Smooth muscle cell (in vitro differentiated cells): ENCODE results near the gene UNC13B. TPM values are rescaled to one million over a fixed set of nuclear protein-coding genes. Genes with fewer than 3 reads are reported as not detected.
"Not testable (repeated sequence)": the region's sequence is repeated elsewhere in the genome, so short reads cannot be mapped to it uniquely, and the experiment has no call there.

Experiments
- DNase-seq: peaks from one replicate; lab custom pipeline; 2025; ENCODE audit not compliant: unreplicated experiment; lab: John Stamatoyannopoulos, UW
- H2AFZ ChIP-seq: fragments of 200-600 bp; sonication (generic); 2 replicates; pipeline ENCODE4 v1.6.0; 2016; ENCODE audit warnings: antibody characterized with exemption, low read depth, mild to moderate bottlenecking
- H3F3A ChIP-seq: fragments of 200-600 bp; sonication (generic); 2 replicates; pipeline ENCODE4 v1.6.0; 2017; ENCODE audit warnings: antibody characterized with exemption, low read depth
- H3K27ac ChIP-seq: fragments of 200-600 bp; sonication (generic); 2 replicates; pipeline ENCODE4 v1.5.1; 2016; ENCODE audit warnings: low read depth, mild to moderate bottlenecking
- H3K27me3 ChIP-seq: fragments of 200-600 bp; sonication (generic); 2 replicates; pipeline ENCODE4 v1.6.1; 2016; ENCODE audit warnings: low read depth, mild to moderate bottlenecking
- H3K36me3 ChIP-seq: fragments of 200-600 bp; sonication (generic); 2 replicates; pipeline ENCODE4 v1.5.1; 2016; ENCODE audit warnings: low read depth
- H3K4me1 ChIP-seq: fragments of 200-600 bp; sonication (generic); 2 replicates; pipeline ENCODE4 v1.5.1; 2016; ENCODE audit warnings: low read depth
- H3K4me2 ChIP-seq: fragments of 200-600 bp; sonication (generic); 2 replicates; pipeline ENCODE4 v1.6.0; 2016; ENCODE audit warnings: mild to moderate bottlenecking
- H3K4me3 ChIP-seq: fragments of 200-600 bp; sonication (generic); 2 replicates; pipeline ENCODE4 v1.5.1; 2016; ENCODE audit warnings: mild to moderate bottlenecking
- H3K79me2 ChIP-seq: fragments of 200-600 bp; sonication (generic); 2 replicates; pipeline ENCODE4 v1.6.0; 2016; ENCODE audit warnings: low read depth, mild to moderate bottlenecking
- H3K9ac ChIP-seq: fragments of 200-600 bp; sonication (generic); 2 replicates; pipeline ENCODE4 v1.6.0; 2016; ENCODE audit warnings: low read depth
- H3K9me3 ChIP-seq: fragments of 200-600 bp; sonication (generic); replicated peaks from 2 replicates; pipeline ENCODE4 v1.5.1; 2016; ENCODE audit warnings: low read depth
- H4K20me1 ChIP-seq: fragments of 200-600 bp; sonication (generic); 2 replicates; pipeline ENCODE4 v1.6.0; 2016; ENCODE audit warnings: low read depth
- CTCF ChIP-seq: fragments of 200-600 bp; sonication (generic); IDR thresholded peaks from 2 replicates; pipeline ENCODE4 v1.5.1; 2017; ENCODE audit warnings: borderline replicate concordance, mild to moderate bottlenecking, antibody characterized with exemption; ENCODE audit not compliant: insufficient read depth, poor library complexity, severe bottlenecking
- WGBS: methylation state at CpG from one replicate; pipeline ENCODE4 v1.1.7; 2016; ENCODE audit warnings: low lambda C conversion rate; 5-methylcytosine and 5-hydroxymethylcytosine counted together
- polyA plus RNA-seq: library from polyadenylated mRNA; unstranded; fragments of >200 nt; fragmentation: Nextera tagmentation; extraction: Ambion mirVana; gene quantifications from 2 replicates; pipeline ENCODE4 v1.2.1, GENCODE V29; 2016
- total RNA-seq: library from RNA; depleted of rRNA; stranded (reverse); fragments of >200 nt; gene quantifications from 2 replicates; pipeline ENCODE4 v1.2.3, GENCODE V29; 2014

Gene UNC13B
- total and polyA plus RNA-seq, 2 experiments from 2014 or later, result 9.2 to 15.1 TPM

DNA sequence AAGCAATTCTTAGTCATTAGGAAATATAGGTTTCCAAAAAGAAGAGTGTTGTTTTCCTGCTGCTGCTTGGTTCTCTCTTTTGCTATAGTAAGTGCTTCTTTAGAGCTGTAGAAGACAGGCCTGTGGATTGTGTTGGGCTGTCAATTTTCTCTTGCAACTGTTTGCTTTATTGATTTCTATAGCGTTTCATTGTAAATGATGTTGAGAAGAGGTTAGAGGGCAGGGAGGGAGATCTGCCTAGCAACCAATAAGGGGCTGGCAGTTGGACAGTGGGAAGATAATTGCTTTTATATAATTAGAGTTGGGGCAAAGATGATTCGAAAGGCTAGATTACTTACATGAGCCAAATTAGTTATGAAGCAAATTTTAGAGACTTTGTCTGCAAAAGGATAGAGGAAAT is 11.1 kb downstream of the UNC13B start:
- Histone ChIP-seq H3K27ac (no peak overlapping the region), H3K79me2 (no peaks in the 10 kb centered on the region), H3K4me3 (no peak overlapping the region), H3K9me3 (no peaks in the 10 kb centered on the region), H3K4me2 (no peak overlapping the region), H3F3A (no peaks in the 10 kb centered on the region), H3K9ac (no peak overlapping the region), H3K36me3 (no peaks in the 10 kb centered on the region), H3K4me1 (no peaks in the 10 kb centered on the region), H2AFZ (no peak overlapping the region), H3K27me3 (no peaks in the 10 kb centered on the region), H4K20me1 (no peaks in the 10 kb centered on the region)
- 90% methylated on average over 2 of the region's 2 CpGs for WGBS
- TF ChIP-seq CTCF, result no peak
- no peak for DNase-seq

GRCh38 chr9:35177520-35177919 is 15.7 kb downstream of the UNC13B start:
- no peaks in the 10 kb centered on the region for H3F3A ChIP-seq
- no peak overlapping the region for H3K9ac ChIP-seq
- no peaks in the 10 kb centered on the region for H3K27me3 ChIP-seq
- TF ChIP-seq CTCF, result no peak
- H3K4me2 ChIP-seq, result no peak overlapping the region
- H3K4me1 ChIP-seq, result no peaks in the 10 kb centered on the region
- no peaks in the 10 kb centered on the region for H3K36me3 ChIP-seq
- no peaks in the 10 kb centered on the region for H4K20me1 ChIP-seq
- H3K4me3 ChIP-seq, result no peak overlapping the region
- DNase-seq, result no peak
- H3K9me3 ChIP-seq, result no peaks in the 10 kb centered on the region
- H3K79me2 ChIP-seq, result no peaks in the 10 kb centered on the region
- H2AFZ ChIP-seq, result no peak overlapping the region
- no peak overlapping the region for H3K27ac ChIP-seq

GRCh38 chr9:35179347-35180280 is 17.8 kb downstream of the UNC13B start:
- Histone ChIP-seq H2AFZ (no peak overlapping the region), H3K4me2 (no peak overlapping the region), H3F3A (no peaks in the 10 kb centered on the region), H3K27me3 (no peaks in the 10 kb centered on the region), H4K20me1 (no peaks in the 10 kb centered on the region), H3K36me3 (no peaks in the 10 kb centered on the region), H3K79me2 (no peaks in the 10 kb centered on the region), H3K4me3 (no peak overlapping the region), H3K9ac (no peak overlapping the region), H3K4me1 (no peaks in the 10 kb centered on the region), H3K9me3 (no peaks in the 10 kb centered on the region), H3K27ac (no peak overlapping the region)
- TF ChIP-seq CTCF, result no peak
- no peak for DNase-seq
- WGBS, result 92% methylated on average over 4 of the region's 4 CpGs

DNA sequence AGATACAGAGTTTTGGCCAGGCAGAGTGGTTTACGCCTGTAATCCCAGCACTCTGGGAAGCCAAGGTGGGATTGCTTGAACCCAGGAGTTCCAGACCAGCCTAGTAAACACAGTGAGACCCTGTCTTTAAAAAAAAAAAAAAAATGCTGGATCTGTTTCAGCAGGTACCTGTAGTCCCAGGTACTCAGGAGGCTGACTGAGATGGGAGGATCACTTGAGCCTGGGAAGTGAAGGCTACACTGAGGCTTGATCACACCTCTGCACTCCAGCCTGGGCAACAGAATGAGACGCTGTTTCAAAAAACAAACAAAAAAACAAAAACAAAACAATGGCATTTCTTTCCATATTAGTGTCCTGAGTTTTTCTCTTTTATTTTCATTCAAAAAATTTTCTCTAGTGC is 19.0 kb downstream of the UNC13B start:
- Histone ChIP-seq H3K36me3 (no peaks in the 10 kb centered on the region), H3K4me2 (no peak overlapping the region), H3K4me3 (no peak overlapping the region), H3F3A (no peaks in the 10 kb centered on the region), H3K79me2 (no peaks in the 10 kb centered on the region), H2AFZ (no peak overlapping the region), H3K4me1 (no peaks in the 10 kb centered on the region), H3K9me3 (no peaks in the 10 kb centered on the region), H3K9ac (no peak overlapping the region), H3K27me3 (no peaks in the 10 kb centered on the region), H3K27ac (no peak overlapping the region), H4K20me1 (no peaks in the 10 kb centered on the region)
- TF ChIP-seq CTCF, result no peak
- DNase-seq, result no peak
- WGBS, result 95% methylated on average over 2 of the region's 2 CpGs

DNA sequence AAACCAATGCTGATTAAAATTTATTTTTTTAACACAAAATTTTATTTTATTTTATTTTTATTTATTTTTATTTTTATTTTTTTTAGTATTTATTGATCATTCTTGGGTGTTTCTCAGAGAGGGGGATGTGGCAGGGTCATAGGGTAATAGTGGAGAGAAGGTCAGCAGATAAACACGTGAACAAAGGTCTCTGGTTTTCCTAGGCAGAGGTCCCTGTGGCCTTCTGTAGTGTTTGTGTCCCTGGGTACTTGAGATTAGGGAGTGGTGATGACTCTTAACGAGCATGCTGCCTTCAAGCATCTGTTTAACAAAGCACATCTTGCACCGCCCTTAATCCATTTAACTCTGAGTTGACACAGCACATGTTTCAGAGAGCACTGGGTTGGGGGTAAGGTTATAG is 20.6 kb downstream of the UNC13B start:
- H3K27me3 ChIP-seq, result not testable (repeated sequence)

More for the DNA sequence above, 20.6 kb downstream of the UNC13B start:
- H3K9ac ChIP-seq, H2AFZ ChIP-seq, H3K27ac ChIP-seq, H4K20me1 ChIP-seq, H3K9me3 ChIP-seq, H3K79me2 ChIP-seq, H3K4me3 ChIP-seq, DNase-seq, H3K4me1 ChIP-seq, H3F3A ChIP-seq, H3K4me2 ChIP-seq, H3K36me3 ChIP-seq: not testable (repeated sequence)
- WGBS, result 89% methylated on average over 3 of the region's 3 CpGs
